ENCODE measurements around the gene TAF8. TPM values are rescaled to one million over a fixed set of nuclear protein-coding genes. Genes with fewer than 3 reads are reported as not detected.

Gene TAF8
- total and polyA plus RNA-seq, 10 of the 15 experiments (the other 5 are each of a cell fraction or from before 2014, with no cell fraction given) = 11.7 to 30.9 (median 19.9) TPM

GRCh38 chr6:42110683-42111082, 60.4 kb downstream of the TAF8 start:
- Histone ChIP-seq H3K4me1 (ENCODE audit: control insufficient read depth, insufficient read depth, low read length) (no peaks in the 10 kb centered on the region), H4K20me1 (ENCODE audit: control insufficient read depth, insufficient read depth) (no peaks in the 10 kb centered on the region), H2AFZ (ENCODE audit: control insufficient read depth, low read depth, low read length) (no peak overlapping the region), H3K27me3 (replicated peaks in 1 of 2; ENCODE audit: control insufficient read depth in 2 of 2, insufficient read depth in 2 of 2, low read length in 1 of 2) (peaks cover 0 to 5% of the 10 kb centered on the region in 2 experiments; a peak in 2 of 4 replicates), H3K36me3 (ENCODE audit: control insufficient read depth in 2 of 2, insufficient read depth in 2 of 2, low read length in 1 of 2) (no peaks in the 10 kb centered on the region), H3K4me3 (no peak overlapping the region), H3K9ac (ENCODE audit: control insufficient read depth, insufficient read depth, low read length) (no peak overlapping the region), H3K79me2 (ENCODE audit: control insufficient read depth, insufficient read depth, low read length) (no peaks in the 10 kb centered on the region), H3K27ac (ENCODE audit: control insufficient read depth, insufficient read depth) (no peak overlapping the region), H3K4me2 (ENCODE audit: control insufficient read depth, insufficient read depth) (no peak overlapping the region), H3K9me3 (replicated peaks; ENCODE audit: control insufficient read depth, insufficient read depth, low read length) (no peaks in the 10 kb centered on the region; the same call in 2 of the 3 replicates)
- BruUV-seq (replicated peaks) = no TSS peak
- ChIA-PET RAD21 (ENCODE audit: unreplicated experiment) (no interaction called here), CTCF (no interaction called here), SMC1A (ENCODE audit: uncharacterized antibody, unreplicated experiment) (interaction anchor here (0.7 to 1.3 kb wide), 2 partner anchors 11 to 757 kb away, joined by 3 read pairs; no protein-coding TSS in a partner anchor), POLR2A (interaction anchor here (0.7 kb wide), 1 partner anchor 30 kb away, joined by 4 read pairs; no protein-coding TSS in a partner anchor)
- in situ Hi-C loops (cut with MboI) (no loop called here), intact Hi-C loops (cut with micrococcal nuclease; ENCODE audit: unreplicated experiment) (no loop called here)
- no peak for FAIRE-seq
- no peak for ATAC-seq
- no peak for DNase-seq (ENCODE audit: low read depth, low spot score)
- 6% methylated on average over 3 of the region's 3 CpGs for WGBS (ENCODE audit: insufficient coverage, insufficient replicate concordance, low lambda C conversion rate, missing lambda C conversion rate)
- TF ChIP-seq CHD2 (IDR thresholded peaks at IDR 0.05; ENCODE audit: borderline replicate concordance, low read depth, low read length) (no peak), NFXL1 (IDR thresholded peaks at IDR 0.05; ENCODE audit: borderline replicate concordance) (no peak), HDAC6 (IDR thresholded peaks at IDR 0.05; ENCODE audit: unreplicated experiment) (no peak), NFYB (IDR thresholded peaks at IDR 0.05; ENCODE audit: insufficient read depth, low read depth, low read length) (no peak), POLR2A (IDR thresholded peaks at IDR 0.05; ENCODE audit: low read depth, low read length) (no peak), IKZF2 (IDR thresholded peaks at IDR 0.05) (no peak), TCF3 (IDR thresholded peaks at IDR 0.05; ENCODE audit: borderline replicate concordance, insufficient read depth, low read depth, low read length) (no peak), JUND (IDR thresholded peaks at IDR 0.05; ENCODE audit: low read depth, low read length) (no peak), MTA3 (IDR thresholded peaks at IDR 0.05; ENCODE audit: borderline replicate concordance, low read length) (no peak), SMC3 (IDR thresholded peaks at IDR 0.05; ENCODE audit: borderline replicate concordance, low read length) (no peak), ZNF687 (IDR thresholded peaks at IDR 0.05) (no peak), BCL11A (IDR thresholded peaks at IDR 0.05; ENCODE audit: low read depth, low read length) (no peak), TBL1XR1 (IDR thresholded peaks at IDR 0.05; ENCODE audit: low read depth, low read length) (no peak), GATAD2B (conservative IDR thresholded peaks at IDR 0.05; ENCODE audit: low read depth) (no peak), BMI1 (IDR thresholded peaks at IDR 0.05; ENCODE audit: borderline replicate concordance) (no peak), SP1 (IDR thresholded peaks at IDR 0.05; ENCODE audit: low read depth, low read length) (no peak), ZBTB40 (IDR thresholded peaks at IDR 0.05; ENCODE audit: borderline replicate concordance) (no peak)

Measured in GM12878 (cell line).